ENCODE measurements around the gene CCL11. TPM values are rescaled to one million over a fixed set of nuclear protein-coding genes. Genes with fewer than 3 reads are reported as not detected.

The CCL11 gene
- total RNA-seq, 1 experiment from 2014 or later = not detected

- no peak for DNase-seq (ENCODE audit: low read depth, low spot score)
- POLR2A ChIA-PET = no interaction called here
- H3K4me3 ChIP-seq (ENCODE audit: low read depth in 2 of 2, low read length in 2 of 2) = no peak overlapping the region
- in situ Hi-C loops (cut with HindIII; ENCODE audit: low pct_unique_long_range_greater_than_20kb, low sequenced_read_pairs) = no loop called here
- H3K36me3 ChIP-seq (ENCODE audit: control insufficient read depth, insufficient read depth, low read length) = no peaks in the 10 kb centered on the region
- no peak overlapping the region for H3K27ac ChIP-seq (ENCODE audit: low read length)
- no TSS peak for BruUV-seq (replicated peaks)
- peaks cover 10% of the 10 kb centered on the region; the same call in 1 of the 2 replicates for H3K4me1 ChIP-seq (ENCODE audit: control insufficient read depth, insufficient read depth, low read length)
- CTCF ChIA-PET = no interaction called here
- TF ChIP-seq SIN3A (IDR thresholded peaks at IDR 0.05; ENCODE audit: borderline replicate concordance, insufficient read depth, low read depth, low read length) (no peak), REST (IDR thresholded peaks at IDR 0.05; ENCODE audit: insufficient read depth in 1 of 2, low read depth in 2 of 2, low read length in 1 of 2) (no peak), CTCF (IDR thresholded peaks at IDR 0.05) (no peak), POLR2AphosphoS5 (IDR thresholded peaks at IDR 0.05; ENCODE audit: low read depth, low read length) (no peak), TCF7L2 (IDR thresholded peaks at IDR 0.05; ENCODE audit: low read depth, low read length) (no peak)
- H3K9me3 ChIP-seq (ENCODE audit: control insufficient read depth, insufficient read depth, low read depth, low read length) = no peaks in the 10 kb centered on the region
- intact Hi-C loops (cut with micrococcal nuclease; ENCODE audit: unreplicated experiment) = no loop called here
- ATAC-seq = no peak
- no peaks in the 10 kb centered on the region for H3K27me3 ChIP-seq (ENCODE audit: control insufficient read depth, insufficient read depth, low read length)
Observed at GRCh38 chr17:34261568-34262337, 23.8 kb upstream of the CCL11 start.

GRCh38 chr17:34265711-34266110 is 19.8 kb upstream of the CCL11 start:
- Histone ChIP-seq H3K4me1 (ENCODE audit: control insufficient read depth, insufficient read depth, low read length) (no peaks in the 10 kb centered on the region; the same call in 1 of the 2 replicates), H3K36me3 (ENCODE audit: control insufficient read depth, insufficient read depth, low read length) (no peaks in the 10 kb centered on the region), H3K4me3 (ENCODE audit: low read depth in 2 of 2, low read length in 2 of 2) (no peak overlapping the region), H3K27me3 (ENCODE audit: control insufficient read depth, insufficient read depth, low read length) (no peaks in the 10 kb centered on the region), H3K9me3 (ENCODE audit: control insufficient read depth, insufficient read depth, low read depth, low read length) (no peaks in the 10 kb centered on the region), H3K27ac (ENCODE audit: low read length) (no peak overlapping the region)
- no peak for ATAC-seq
- intact Hi-C loops (cut with micrococcal nuclease; ENCODE audit: unreplicated experiment) (no loop called here), in situ Hi-C loops (cut with HindIII; ENCODE audit: low pct_unique_long_range_greater_than_20kb, low sequenced_read_pairs) (no loop called here)
- CTCF ChIA-PET = no interaction called here
- no TSS peak for BruUV-seq (replicated peaks)
- TF ChIP-seq POLR2AphosphoS5 (IDR thresholded peaks at IDR 0.05; ENCODE audit: low read depth, low read length) = no peak
- TF ChIP-seq REST (IDR thresholded peaks at IDR 0.05; ENCODE audit: insufficient read depth in 1 of 2, low read depth in 2 of 2, low read length in 1 of 2) = no peak
- no peak for TF ChIP-seq SIN3A (IDR thresholded peaks at IDR 0.05; ENCODE audit: borderline replicate concordance, insufficient read depth, low read depth, low read length)
- no peak for TF ChIP-seq CTCF (IDR thresholded peaks at IDR 0.05)
- no peak for TF ChIP-seq TCF7L2 (IDR thresholded peaks at IDR 0.05; ENCODE audit: low read depth, low read length)
- DNase-seq (ENCODE audit: low read depth, low spot score) = no peak
- POLR2A ChIA-PET = no interaction called here

All from Panc1 (cell line).